Sigmoid colon (tissue), 4 donors: ENCODE data around the gene XYLT1.

Source experiments
- EP300 ChIP-seq, 4 donors: sonication (generic); formaldehyde crosslinking; IDR thresholded peaks; one replicate each; pipeline ENCODE4 v1.6.1; 2017; ENCODE audit warnings: antibody characterized with exemption in 4 of 4
- POLR2A ChIP-seq, 2 donors: fragments of 450-650 bp; IDR thresholded peaks; one replicate each; pipeline ENCODE4 v1.6.1; 2016; ENCODE audit warnings: antibody characterized with exemption in 2 of 2, mild to moderate bottlenecking in 2 of 2, moderate library complexity in 2 of 2
- POLR2AphosphoS5 ChIP-seq, 4 donors: sonication (generic); formaldehyde crosslinking; IDR thresholded peaks; one replicate each; pipeline ENCODE4 v1.6.1; 2017; ENCODE audit warnings: antibody characterized with exemption in 4 of 4
- TF ChIP-seq, protein P1 (sequence below), 4 experiments: fragments of 450-650 bp in 3 of 4; fragments of 200-600 bp in 1 of 4; IDR thresholded peaks; one replicate each; pipeline ENCODE4 v1.5.1; 2016 to 2019; ENCODE audit warnings: antibody characterized with exemption in 4 of 4, mild to moderate bottlenecking in 3 of 4, moderate library complexity in 2 of 4

DNA sequence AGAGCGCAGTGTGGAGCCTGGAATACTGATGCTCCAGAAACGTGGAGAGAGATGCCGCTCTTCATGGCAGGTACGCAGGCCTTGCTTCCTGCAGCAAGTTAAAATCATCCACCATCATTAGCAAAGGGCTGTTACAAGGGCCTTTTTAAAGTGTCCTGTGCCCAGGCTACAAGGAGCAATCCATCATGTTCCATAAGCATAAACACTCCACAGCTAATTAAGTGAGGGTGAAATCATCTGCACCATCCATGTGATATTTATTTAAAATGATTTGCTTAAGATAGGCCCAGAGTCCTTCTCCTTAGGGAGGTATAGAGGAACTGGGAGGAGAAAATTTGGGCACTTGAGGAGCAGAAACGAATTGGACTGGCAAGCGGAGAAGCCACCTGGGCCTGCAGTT, 372.1 kb downstream of the XYLT1 start:
- TF ChIP-seq, protein P1, sequence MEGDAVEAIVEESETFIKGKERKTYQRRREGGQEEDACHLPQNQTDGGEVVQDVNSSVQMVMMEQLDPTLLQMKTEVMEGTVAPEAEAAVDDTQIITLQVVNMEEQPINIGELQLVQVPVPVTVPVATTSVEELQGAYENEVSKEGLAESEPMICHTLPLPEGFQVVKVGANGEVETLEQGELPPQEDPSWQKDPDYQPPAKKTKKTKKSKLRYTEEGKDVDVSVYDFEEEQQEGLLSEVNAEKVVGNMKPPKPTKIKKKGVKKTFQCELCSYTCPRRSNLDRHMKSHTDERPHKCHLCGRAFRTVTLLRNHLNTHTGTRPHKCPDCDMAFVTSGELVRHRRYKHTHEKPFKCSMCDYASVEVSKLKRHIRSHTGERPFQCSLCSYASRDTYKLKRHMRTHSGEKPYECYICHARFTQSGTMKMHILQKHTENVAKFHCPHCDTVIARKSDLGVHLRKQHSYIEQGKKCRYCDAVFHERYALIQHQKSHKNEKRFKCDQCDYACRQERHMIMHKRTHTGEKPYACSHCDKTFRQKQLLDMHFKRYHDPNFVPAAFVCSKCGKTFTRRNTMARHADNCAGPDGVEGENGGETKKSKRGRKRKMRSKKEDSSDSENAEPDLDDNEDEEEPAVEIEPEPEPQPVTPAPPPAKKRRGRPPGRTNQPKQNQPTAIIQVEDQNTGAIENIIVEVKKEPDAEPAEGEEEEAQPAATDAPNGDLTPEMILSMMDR (IDR thresholded peaks at IDR 0.05), result no peak
- TF ChIP-seq POLR2A (IDR thresholded peaks at IDR 0.05) (no peak), POLR2AphosphoS5 (IDR thresholded peaks at IDR 0.05) (no peak), EP300 (IDR thresholded peaks at IDR 0.05) (no peak)
